Trophoblast cell (in vitro differentiated cells and primary cell): ENCODE measurements around the gene CR2.
"Not testable (repeated sequence)": the region's sequence is repeated elsewhere in the genome, so short reads cannot be mapped to it uniquely, and the experiment has no call there.

Experiments used
- DNase-seq, 2 donors: peaks; one replicate each; pipeline ENCODE4 v3.0.0-alpha.2; 2016
- H2AFZ ChIP-seq: 2 replicates; pipeline ENCODE4 v1.6.1; 2013; ENCODE audit warnings: low read length, moderate library complexity, mild to moderate bottlenecking; ENCODE audit not compliant: insufficient read depth, poor library complexity
- H2AK5ac ChIP-seq: 2 replicates; pipeline ENCODE4 v1.6.1; 2013; ENCODE audit warnings: mild to moderate bottlenecking, low read length
- H2BK120ac ChIP-seq: 2 replicates; pipeline ENCODE4 v1.6.1; 2013; ENCODE audit warnings: low read length, mild to moderate bottlenecking, moderate library complexity; ENCODE audit not compliant: insufficient read depth, poor library complexity
- H2BK12ac ChIP-seq: 2 replicates; pipeline ENCODE4 v1.6.1; 2013; ENCODE audit warnings: mild to moderate bottlenecking, low read length, moderate library complexity
- H2BK5ac ChIP-seq: 2 replicates; pipeline ENCODE4 v1.6.1; 2013; ENCODE audit warnings: low read length, low read depth, moderate library complexity, mild to moderate bottlenecking; ENCODE audit not compliant: poor library complexity
- H3K14ac ChIP-seq: 2 replicates; pipeline ENCODE4 v1.6.1; 2013; ENCODE audit warnings: mild to moderate bottlenecking, low read length
- H3K18ac ChIP-seq: 2 replicates; pipeline ENCODE4 v1.6.1; 2013; ENCODE audit warnings: mild to moderate bottlenecking, low read length
- H3K23ac ChIP-seq: 2 replicates; pipeline ENCODE4 v1.6.1; 2013; ENCODE audit warnings: low read length
- H3K27ac ChIP-seq: 2 replicates; pipeline ENCODE4 v1.5.1; 2013; ENCODE audit warnings: low read depth, mild to moderate bottlenecking, inconsistent platforms, low read length, moderate library complexity
- H3K27me3 ChIP-seq: 2 replicates; pipeline ENCODE4 v1.6.1; 2013; ENCODE audit warnings: inconsistent platforms, mild to moderate bottlenecking, low read length, moderate library complexity; ENCODE audit not compliant: insufficient read depth
- H3K36me3 ChIP-seq, 2 experiments: 1 replicate in 1 of 2; 2 replicates in 1 of 2; pipeline ENCODE4 v1.6.1; 2013; ENCODE audit warnings: low read length in 2 of 2, mild to moderate bottlenecking in 2 of 2, moderate library complexity in 1 of 2; ENCODE audit not compliant: insufficient read depth in 2 of 2, control insufficient read depth in 1 of 2
- H3K4ac ChIP-seq: 2 replicates; pipeline ENCODE4 v1.6.1; 2013; ENCODE audit warnings: low read depth, mild to moderate bottlenecking, low read length, moderate library complexity
- H3K4me1 ChIP-seq, 2 experiments: 1 replicate in 1 of 2; 2 replicates in 1 of 2; pipeline ENCODE4 v1.6.1; 2013; ENCODE audit warnings: low read length in 2 of 2, mild to moderate bottlenecking in 2 of 2, moderate library complexity in 1 of 2; ENCODE audit not compliant: insufficient read depth in 2 of 2, control insufficient read depth in 1 of 2
- H3K4me2 ChIP-seq: 2 replicates; pipeline ENCODE4 v1.6.1; 2013; ENCODE audit warnings: inconsistent platforms, mild to moderate bottlenecking, low read length, moderate library complexity
- H3K4me3 ChIP-seq: 2 replicates; pipeline ENCODE4 v1.5.1; 2013; ENCODE audit warnings: mild to moderate bottlenecking, low read depth, low read length, inconsistent platforms
- H3K79me1 ChIP-seq: one replicate; pipeline ENCODE4 v1.6.1; 2013; ENCODE audit warnings: low read length
- H3K79me2 ChIP-seq: 2 replicates; pipeline ENCODE4 v1.6.1; 2013; ENCODE audit warnings: low read length, mild to moderate bottlenecking; ENCODE audit not compliant: control insufficient read depth, insufficient read depth, poor library complexity
- H3K9ac ChIP-seq: 2 replicates; pipeline ENCODE4 v1.6.1; 2013; ENCODE audit warnings: mild to moderate bottlenecking, low read length
- H3K9me3 ChIP-seq: 2 replicates; pipeline ENCODE4 v1.6.1; 2013; ENCODE audit warnings: low read depth, mild to moderate bottlenecking, control low read depth, inconsistent platforms, low read length; ENCODE audit not compliant: insufficient read depth
- H4K12ac ChIP-seq: 2 replicates; pipeline ENCODE4 v1.6.1; 2013; ENCODE audit warnings: low read depth, mild to moderate bottlenecking, low read length, moderate library complexity
- H4K8ac ChIP-seq: 2 replicates; pipeline ENCODE4 v1.6.1; 2013; ENCODE audit warnings: low read depth, mild to moderate bottlenecking, low read length, moderate library complexity
- H4K91ac ChIP-seq: one replicate; pipeline ENCODE4 v1.6.1; 2013; ENCODE audit warnings: low read depth, mild to moderate bottlenecking, low read length, moderate library complexity
- WGBS: extraction: QIAGEN DNeasy Blood & Tissue Kit; methylation state at CpG from one replicate; pipeline ENCODE4 v1.1.7; 2013; ENCODE audit warnings: missing lambda C conversion rate; ENCODE audit not compliant: insufficient read length, insufficient coverage; ENCODE audit errors: extremely low coverage; 5-methylcytosine and 5-hydroxymethylcytosine counted together

CR2 gene

DNA sequence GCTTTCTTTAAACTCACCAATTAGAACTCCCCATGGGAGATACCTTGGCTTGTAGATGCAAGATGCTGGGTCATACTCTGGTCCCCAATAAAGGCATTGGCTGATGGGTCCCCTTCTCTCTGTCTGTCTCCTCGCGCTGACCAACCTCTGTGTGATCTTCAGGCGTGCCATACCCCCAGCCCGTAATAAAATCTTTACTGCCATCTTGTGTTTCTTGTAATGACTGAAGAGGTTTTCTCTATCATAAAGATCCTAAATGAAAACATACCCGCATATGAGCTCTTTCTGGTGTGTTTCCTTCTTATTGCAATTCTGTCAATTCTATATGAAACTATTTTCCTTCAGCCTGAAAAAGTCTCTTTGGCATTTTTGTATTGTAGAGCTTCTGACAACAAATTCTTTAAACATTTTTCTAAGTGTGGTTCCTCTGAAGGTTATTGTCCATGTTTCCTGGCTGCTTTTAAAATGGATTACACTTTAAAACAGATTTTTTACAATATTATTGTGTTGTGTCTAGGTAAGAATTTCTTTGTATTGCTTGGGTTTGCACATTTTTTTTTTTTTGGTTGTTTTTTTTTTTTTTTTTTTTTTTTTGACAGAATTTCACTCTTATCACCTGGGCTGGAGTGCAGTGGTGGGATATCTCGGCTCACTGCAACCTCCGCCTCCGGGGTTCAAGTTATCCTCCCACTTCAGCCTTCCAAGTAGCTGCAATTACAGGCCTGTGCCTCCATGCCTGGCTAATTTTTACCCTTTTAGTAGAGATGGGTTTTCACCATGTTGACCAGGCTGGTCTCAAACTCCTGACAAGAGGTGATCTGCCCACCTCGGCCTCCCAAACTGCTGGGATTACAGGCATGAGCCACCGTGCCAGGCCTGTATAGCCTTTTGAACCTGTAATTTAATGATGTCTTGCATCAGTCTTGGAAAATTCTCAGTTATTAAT, 66.5 kb downstream of the CR2 start:
- H2AK5ac ChIP-seq, H2BK120ac ChIP-seq, H3K23ac ChIP-seq, H3K18ac ChIP-seq, H4K91ac ChIP-seq, H4K12ac ChIP-seq, H4K8ac ChIP-seq, H3K4me2 ChIP-seq, H3K9me3 ChIP-seq, H3K79me1 ChIP-seq, H3K4ac ChIP-seq, H3K79me2 ChIP-seq, H3K27ac ChIP-seq, H3K27me3 ChIP-seq, H2BK5ac ChIP-seq, H3K4me3 ChIP-seq, H3K4me1 ChIP-seq, H3K9ac ChIP-seq, H3K14ac ChIP-seq, H3K36me3 ChIP-seq, H2BK12ac ChIP-seq, H2AFZ ChIP-seq: not testable (repeated sequence)
- DNase-seq, result peak in 1 of 2 donors; percentile 22
- no CpG with 5 or more reads among the region's 10 CpGs for WGBS

GRCh38 chr1:207525239-207525638, 71.1 kb downstream of the CR2 start:
- H4K91ac ChIP-seq, DNase-seq, H2AK5ac ChIP-seq, H3K9ac ChIP-seq, H3K79me2 ChIP-seq, H4K12ac ChIP-seq, H2BK12ac ChIP-seq, H2BK5ac ChIP-seq, H3K14ac ChIP-seq, H3K36me3 ChIP-seq, H3K4ac ChIP-seq, H2BK120ac ChIP-seq, H3K27me3 ChIP-seq, H4K8ac ChIP-seq, H3K4me1 ChIP-seq, H3K18ac ChIP-seq, H3K4me2 ChIP-seq, H3K4me3 ChIP-seq, H3K9me3 ChIP-seq, H3K23ac ChIP-seq, H3K27ac ChIP-seq, H2AFZ ChIP-seq, H3K79me1 ChIP-seq: not testable (repeated sequence)
- no CpG with 5 or more reads among the region's 3 CpGs for WGBS

DNA sequence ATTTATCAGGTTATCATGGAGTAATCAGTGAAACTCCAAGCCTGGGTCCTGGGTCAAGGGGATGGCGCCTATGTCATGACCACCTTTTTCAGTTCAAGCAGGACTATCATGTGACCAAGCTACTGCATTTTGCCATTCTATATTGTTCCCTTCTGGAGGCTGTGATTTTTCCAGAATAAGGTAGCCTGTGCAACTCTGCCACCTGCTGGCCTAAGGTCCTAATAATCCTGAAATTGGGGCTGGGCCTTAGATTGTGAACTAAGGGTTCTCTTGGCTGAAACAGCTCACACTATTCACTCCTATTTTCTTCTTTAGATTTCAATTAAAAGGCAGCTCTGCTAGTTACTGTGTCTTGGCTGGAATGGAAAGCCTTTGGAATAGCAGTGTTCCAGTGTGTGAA, 74.3 kb downstream of the CR2 start:
- not testable (repeated sequence) for H3K36me3 ChIP-seq, H2BK12ac ChIP-seq, H3K14ac ChIP-seq, H2AFZ ChIP-seq, H3K27ac ChIP-seq, H3K27me3 ChIP-seq, H2BK5ac ChIP-seq, H2AK5ac ChIP-seq, H3K23ac ChIP-seq, H4K12ac ChIP-seq, H3K79me1 ChIP-seq, H3K4me3 ChIP-seq, H4K8ac ChIP-seq, H3K18ac ChIP-seq, H2BK120ac ChIP-seq, H3K4ac ChIP-seq, H3K4me1 ChIP-seq, H3K4me2 ChIP-seq, DNase-seq, H3K9me3 ChIP-seq, H3K79me2 ChIP-seq, H3K9ac ChIP-seq, H4K91ac ChIP-seq
- WGBS, result no CpG with 5 or more reads among the region's 1 CpG

DNA sequence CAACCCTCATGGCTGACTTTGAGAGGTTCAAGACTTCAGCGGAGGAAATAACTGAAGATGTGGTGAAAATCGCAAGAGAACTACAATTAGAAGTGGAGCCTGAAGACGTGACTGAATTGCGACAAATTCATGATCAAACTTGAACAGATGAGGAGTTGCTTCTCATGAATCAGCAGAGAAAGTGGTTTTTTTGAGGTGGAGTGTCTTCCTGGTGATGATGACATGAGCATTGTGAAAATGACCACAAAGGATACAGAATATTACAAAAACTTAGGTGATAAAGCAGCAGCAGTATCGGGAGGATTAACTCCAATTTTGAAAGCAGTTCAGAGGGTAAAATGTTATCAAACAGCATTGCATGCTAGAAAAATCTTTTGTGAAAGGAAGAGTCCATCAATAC, 82.1 kb downstream of the CR2 start:
- not testable (repeated sequence) for H3K79me1 ChIP-seq, H3K27ac ChIP-seq, H3K4me1 ChIP-seq, H2BK5ac ChIP-seq, H3K4ac ChIP-seq, H3K14ac ChIP-seq, H4K8ac ChIP-seq, H2AFZ ChIP-seq, H2BK12ac ChIP-seq, H3K9me3 ChIP-seq, H4K91ac ChIP-seq, H3K23ac ChIP-seq, H3K79me2 ChIP-seq, H2BK120ac ChIP-seq, H2AK5ac ChIP-seq, H3K36me3 ChIP-seq, DNase-seq, H3K27me3 ChIP-seq, H3K9ac ChIP-seq, H3K4me3 ChIP-seq, H4K12ac ChIP-seq, H3K4me2 ChIP-seq, H3K18ac ChIP-seq
- no CpG with 5 or more reads among the region's 5 CpGs for WGBS
